ENCODE measurements around the gene MTG2.

The MTG2 gene

GRCh38 chr20:62242176-62242575 lies 59.3 kb downstream of the MTG2 start:
- Histone ChIP-seq H3K4me1 (ENCODE audit: control insufficient read depth, insufficient read depth, low read length) (peaks cover 2% of the 10 kb centered on the region), H3K9me3 (ENCODE audit: control insufficient read depth, insufficient read depth, low read length) (no peaks in the 10 kb centered on the region), H3K27ac (ENCODE audit: low read length) (no peak overlapping the region), H3K27me3 (ENCODE audit: control insufficient read depth, insufficient read depth, low read length) (no peaks in the 10 kb centered on the region), H3K4me3 (ENCODE audit: low read length) (no peak overlapping the region), H3K36me3 (ENCODE audit: control insufficient read depth, insufficient read depth, low read length) (0 out of 2 replicates have a peak, but pooled peaks cover 2% of the 10 kb centered on the region)
- no peak for DNase-seq (ENCODE audit: low read depth, low spot score)
- WGBS (ENCODE audit: insufficient coverage, insufficient read length) = no CpG with 5 or more reads among the region's 6 CpGs

GRCh38 chr20:62243106-62243505 lies 60.3 kb downstream of the MTG2 start:
- Histone ChIP-seq H3K27ac (ENCODE audit: low read length) (no peak overlapping the region), H3K27me3 (ENCODE audit: control insufficient read depth, insufficient read depth, low read length) (no peaks in the 10 kb centered on the region), H3K4me3 (ENCODE audit: low read length) (no peak overlapping the region), H3K4me1 (ENCODE audit: control insufficient read depth, insufficient read depth, low read length) (peaks cover 4% of the 10 kb centered on the region), H3K36me3 (ENCODE audit: control insufficient read depth, insufficient read depth, low read length) (0 out of 2 replicates have a peak, but pooled peaks cover 2% of the 10 kb centered on the region), H3K9me3 (ENCODE audit: control insufficient read depth, insufficient read depth, low read length) (no peaks in the 10 kb centered on the region)
- WGBS (ENCODE audit: insufficient coverage, insufficient read length) = no CpG with 5 or more reads among the region's 22 CpGs
- DNase-seq (ENCODE audit: low read depth, low spot score) = no peak

GRCh38 chr20:62243906-62244515 lies 61.2 kb downstream of the MTG2 start:
- H3K9me3 ChIP-seq (ENCODE audit: control insufficient read depth, insufficient read depth, low read length) = no peaks in the 10 kb centered on the region
- DNase-seq (ENCODE audit: low read depth, low spot score) = no peak
- H3K36me3 ChIP-seq (ENCODE audit: control insufficient read depth, insufficient read depth, low read length) = 0 out of 2 replicates have a peak, but pooled peaks cover 2% of the 10 kb centered on the region
- H3K4me3 ChIP-seq (ENCODE audit: low read length) = no peak overlapping the region
- H3K27ac ChIP-seq (ENCODE audit: low read length) = no peak overlapping the region
- H3K4me1 ChIP-seq (ENCODE audit: control insufficient read depth, insufficient read depth, low read length) = peaks cover 4% of the 10 kb centered on the region
- no peaks in the 10 kb centered on the region for H3K27me3 ChIP-seq (ENCODE audit: control insufficient read depth, insufficient read depth, low read length)
- no CpG with 5 or more reads among the region's 21 CpGs for WGBS (ENCODE audit: insufficient coverage, insufficient read length)

- no CpG with 5 or more reads among the region's 17 CpGs for WGBS (ENCODE audit: insufficient coverage, insufficient read length)
- H3K27ac ChIP-seq (ENCODE audit: low read length) = no peak overlapping the region
- no peaks in the 10 kb centered on the region for H3K9me3 ChIP-seq (ENCODE audit: control insufficient read depth, insufficient read depth, low read length)
- H3K4me1 ChIP-seq (ENCODE audit: control insufficient read depth, insufficient read depth, low read length) = peaks cover 4% of the 10 kb centered on the region
- no peak for DNase-seq (ENCODE audit: low read depth, low spot score)
- no peaks in the 10 kb centered on the region for H3K27me3 ChIP-seq (ENCODE audit: control insufficient read depth, insufficient read depth, low read length)
- no peak overlapping the region for H3K4me3 ChIP-seq (ENCODE audit: low read length)
- H3K36me3 ChIP-seq (ENCODE audit: control insufficient read depth, insufficient read depth, low read length) = 0 out of 2 replicates have a peak, but pooled peaks cover 2% of the 10 kb centered on the region
These were observed 61.8 kb downstream of the MTG2 start for GRCh38 chr20:62244644-62245108.

- Histone ChIP-seq H3K27ac (ENCODE audit: low read length) (no peak overlapping the region), H3K36me3 (ENCODE audit: control insufficient read depth, insufficient read depth, low read length) (0 out of 2 replicates have a peak, but pooled peaks cover 2% of the 10 kb centered on the region), H3K27me3 (ENCODE audit: control insufficient read depth, insufficient read depth, low read length) (no peaks in the 10 kb centered on the region), H3K4me3 (ENCODE audit: low read length) (no peak overlapping the region), H3K4me1 (ENCODE audit: control insufficient read depth, insufficient read depth, low read length) (peaks cover 4% of the 10 kb centered on the region), H3K9me3 (ENCODE audit: control insufficient read depth, insufficient read depth, low read length) (no peaks in the 10 kb centered on the region)
- no peak for DNase-seq (ENCODE audit: low read depth, low spot score)
- WGBS (ENCODE audit: insufficient coverage, insufficient read length) = no CpG with 5 or more reads among the region's 19 CpGs
These were observed 63.1 kb downstream of the MTG2 start for GRCh38 chr20:62245911-62246280.

GRCh38 chr20:62246431-62246830 lies 63.6 kb downstream of the MTG2 start:
- H3K4me3 ChIP-seq (ENCODE audit: low read length) = no peak overlapping the region
- no peak overlapping the region for H3K27ac ChIP-seq (ENCODE audit: low read length)
- no peak for DNase-seq (ENCODE audit: low read depth, low spot score)
- peaks cover 4% of the 10 kb centered on the region for H3K4me1 ChIP-seq (ENCODE audit: control insufficient read depth, insufficient read depth, low read length)
- no CpG with 5 or more reads among the region's 8 CpGs for WGBS (ENCODE audit: insufficient coverage, insufficient read length)
- H3K27me3 ChIP-seq (ENCODE audit: control insufficient read depth, insufficient read depth, low read length) = no peaks in the 10 kb centered on the region
- H3K9me3 ChIP-seq (ENCODE audit: control insufficient read depth, insufficient read depth, low read length) = no peaks in the 10 kb centered on the region
- 0 out of 2 replicates have a peak, but pooled peaks cover 2% of the 10 kb centered on the region for H3K36me3 ChIP-seq (ENCODE audit: control insufficient read depth, insufficient read depth, low read length)

- no peaks in the 10 kb centered on the region for H3K9me3 ChIP-seq (ENCODE audit: control insufficient read depth, insufficient read depth, low read length)
- no peak overlapping the region for H3K27ac ChIP-seq (ENCODE audit: low read length)
- WGBS (ENCODE audit: insufficient coverage, insufficient read length) = no CpG with 5 or more reads among the region's 22 CpGs
- no peaks in the 10 kb centered on the region for H3K27me3 ChIP-seq (ENCODE audit: control insufficient read depth, insufficient read depth, low read length)
- no peak overlapping the region for H3K4me3 ChIP-seq (ENCODE audit: low read length)
- peaks cover 4% of the 10 kb centered on the region for H3K4me1 ChIP-seq (ENCODE audit: control insufficient read depth, insufficient read depth, low read length)
- no peak for DNase-seq (ENCODE audit: low read depth, low spot score)
- H3K36me3 ChIP-seq (ENCODE audit: control insufficient read depth, insufficient read depth, low read length) = 0 out of 2 replicates have a peak, but pooled peaks cover 2% of the 10 kb centered on the region
These were observed 64.2 kb downstream of the MTG2 start for GRCh38 chr20:62246872-62247652.

- no peak for DNase-seq (ENCODE audit: low read depth, low spot score)
- no CpG with 5 or more reads among the region's 6 CpGs for WGBS (ENCODE audit: insufficient coverage, insufficient read length)
- H3K4me1 ChIP-seq (ENCODE audit: control insufficient read depth, insufficient read depth, low read length) = peaks cover 5% of the 10 kb centered on the region
- no peaks in the 10 kb centered on the region for H3K27me3 ChIP-seq (ENCODE audit: control insufficient read depth, insufficient read depth, low read length)
- no peak overlapping the region for H3K27ac ChIP-seq (ENCODE audit: low read length)
- H3K9me3 ChIP-seq (ENCODE audit: control insufficient read depth, insufficient read depth, low read length) = no peaks in the 10 kb centered on the region
- H3K4me3 ChIP-seq (ENCODE audit: low read length) = no peak overlapping the region
- H3K36me3 ChIP-seq (ENCODE audit: control insufficient read depth, insufficient read depth, low read length) = no peaks in the 10 kb centered on the region
These were observed 66.2 kb downstream of the MTG2 start for GRCh38 chr20:62248890-62249560.

GRCh38 chr20:62252342-62252966 lies 69.6 kb downstream of the MTG2 start:
- DNase-seq (ENCODE audit: low read depth, low spot score) = no peak
- Histone ChIP-seq H3K4me3 (ENCODE audit: low read length) (no peak overlapping the region), H3K4me1 (ENCODE audit: control insufficient read depth, insufficient read depth, low read length) (peaks cover 2% of the 10 kb centered on the region; the same call in 1 of the 2 replicates), H3K27ac (ENCODE audit: low read length) (no peak overlapping the region), H3K9me3 (ENCODE audit: control insufficient read depth, insufficient read depth, low read length) (no peaks in the 10 kb centered on the region), H3K36me3 (ENCODE audit: control insufficient read depth, insufficient read depth, low read length) (peaks cover 3% of the 10 kb centered on the region; the same call in 1 of the 2 replicates), H3K27me3 (ENCODE audit: control insufficient read depth, insufficient read depth, low read length) (no peaks in the 10 kb centered on the region)
- whole genome bisulfite sequencing (ENCODE audit: insufficient coverage, insufficient read length) = no CpG with 5 or more reads among the region's 26 CpGs

Measured in iPS DF 6.9 (cell line).